BLaER1 (cell line): ENCODE results near the gene SCNM1.
"Not testable (repeated sequence)": the region's sequence is repeated elsewhere in the genome, so short reads cannot be mapped to it uniquely, and the experiment has no call there.

ENCODE experiments used
- H3K27ac ChIP-seq: shearing (Covaris generic); formaldehyde crosslinking; 2 replicates; pipeline ENCODE4 v1.8.1; 2022
- H3K27me3 ChIP-seq: shearing (Covaris generic); formaldehyde crosslinking; 2 replicates; pipeline ENCODE4 v1.8.1; 2022
- H3K36me3 ChIP-seq: shearing (Covaris generic); formaldehyde crosslinking; 2 replicates; pipeline ENCODE4 v1.8.1; 2022
- H3K4me1 ChIP-seq: shearing (Covaris generic); formaldehyde crosslinking; 2 replicates; pipeline ENCODE4 v1.8.1; 2022
- H3K4me2 ChIP-seq: shearing (Covaris generic); formaldehyde crosslinking; 2 replicates; pipeline ENCODE4 v1.8.1; 2022
- H3K4me3 ChIP-seq: shearing (Covaris generic); formaldehyde crosslinking; 2 replicates; pipeline ENCODE4 v1.8.1; 2022
- H3K9ac ChIP-seq: shearing (Covaris generic); formaldehyde crosslinking; 2 replicates; pipeline ENCODE4 v1.8.1; 2022
- H3K9me3 ChIP-seq: shearing (Covaris generic); formaldehyde crosslinking; 2 replicates; pipeline ENCODE4 v1.8.1; 2022
- H4K20me1 ChIP-seq: shearing (Covaris generic); formaldehyde crosslinking; 2 replicates; pipeline ENCODE4 v1.8.1; 2022
- Cebpa-rat ChIP-seq: shearing (Covaris generic); IDR thresholded peaks from 2 replicates; pipeline ENCODE4 v1.8.1; 2022

SCNM1 gene

GRCh38 chr1:151189637-151190445 is 23.9 kb downstream of the SCNM1 start, which contains the start of gene VPS72:
TSS of gene VPS72 (minus strand) at chr1:151190197. CDS start at chr1:151190121, 76 bp downstream.
- peak within 1 kb of the TSS; percentile 93 for H3K9ac ChIP-seq
- no peaks in the 10 kb centered on the region for H4K20me1 ChIP-seq
- H3K27ac ChIP-seq, result peak within 1 kb of the TSS; percentile 93
- H3K4me1 ChIP-seq, result peaks cover 24% of the 10 kb centered on the region
- H3K9me3 ChIP-seq, result no peaks in the 10 kb centered on the region
- no peaks in the 10 kb centered on the region for H3K27me3 ChIP-seq
- peak within 1 kb of the TSS; percentile 84 for H3K4me3 ChIP-seq
- peak within 1 kb of the TSS; percentile 95 for H3K4me2 ChIP-seq
- H3K36me3 ChIP-seq, result peaks cover 24% of the 10 kb centered on the region
- TF ChIP-seq Cebpa-rat, result no peak

GRCh38 chr1:151192047-151192446 is 26.1 kb downstream of the SCNM1 start:
- Histone ChIP-seq H3K9me3 (no peaks in the 10 kb centered on the region), H3K4me1 (peaks cover 31% of the 10 kb centered on the region), H3K4me3 (no peak overlapping the region), H3K4me2 (no peak overlapping the region), H3K27ac (no peak overlapping the region), H3K9ac (no peak overlapping the region), H3K27me3 (no peaks in the 10 kb centered on the region), H4K20me1 (no peaks in the 10 kb centered on the region), H3K36me3 (peaks cover 2% of the 10 kb centered on the region)
- TF ChIP-seq Cebpa-rat, result no peak

GRCh38 chr1:151193304-151193703 is 27.4 kb downstream of the SCNM1 start:
- no peak for TF ChIP-seq Cebpa-rat
- H3K27me3 ChIP-seq, result no peaks in the 10 kb centered on the region
- no peaks in the 10 kb centered on the region for H4K20me1 ChIP-seq
- H3K4me3 ChIP-seq, result no peak overlapping the region
- no peak overlapping the region for H3K4me2 ChIP-seq
- H3K9me3 ChIP-seq, result no peaks in the 10 kb centered on the region
- H3K4me1 ChIP-seq, result peaks cover 28% of the 10 kb centered on the region
- H3K9ac ChIP-seq, result no peak overlapping the region
- H3K36me3 ChIP-seq, result no peaks in the 10 kb centered on the region
- no peak overlapping the region for H3K27ac ChIP-seq

GRCh38 chr1:151193856-151194255 is 27.9 kb downstream of the SCNM1 start:
- no peaks in the 10 kb centered on the region for H4K20me1 ChIP-seq
- no peaks in the 10 kb centered on the region for H3K9me3 ChIP-seq
- no peaks in the 10 kb centered on the region for H3K36me3 ChIP-seq
- H3K4me2 ChIP-seq, result no peak overlapping the region
- peaks cover 22% of the 10 kb centered on the region for H3K4me1 ChIP-seq
- no peak overlapping the region for H3K9ac ChIP-seq
- no peak overlapping the region for H3K4me3 ChIP-seq
- no peak overlapping the region for H3K27ac ChIP-seq
- TF ChIP-seq Cebpa-rat, result no peak
- H3K27me3 ChIP-seq, result no peaks in the 10 kb centered on the region

GRCh38 chr1:151194894-151195594 is 29.1 kb downstream of the SCNM1 start:
- not testable (repeated sequence) for H3K4me3 ChIP-seq, H3K27ac ChIP-seq, H4K20me1 ChIP-seq, H3K9me3 ChIP-seq, H3K4me2 ChIP-seq, H3K36me3 ChIP-seq, H3K9ac ChIP-seq, H3K27me3 ChIP-seq
- H3K4me1 ChIP-seq, result peaks cover 25% of the 10 kb centered on the region

- Histone ChIP-seq H3K9ac (no peak overlapping the region), H3K4me3 (no peak overlapping the region), H3K27ac (no peak overlapping the region), H3K27me3 (no peaks in the 10 kb centered on the region), H3K4me1 (peaks cover 31% of the 10 kb centered on the region), H3K4me2 (no peak overlapping the region), H3K36me3 (0 out of 2 replicates have a peak, but pooled peaks cover 5% of the 10 kb centered on the region), H4K20me1 (peaks cover 19% of the 10 kb centered on the region), H3K9me3 (no peaks in the 10 kb centered on the region)
- no peak for TF ChIP-seq Cebpa-rat
These were observed 30.4 kb downstream of the SCNM1 start for GRCh38 chr1:151196292-151196800.

- Histone ChIP-seq H3K9ac (peak overlapping the region; percentile 89), H3K9me3 (no peaks in the 10 kb centered on the region), H3K27me3 (no peaks in the 10 kb centered on the region), H3K4me3 (peak overlapping the region; percentile 83), H3K27ac (peak overlapping the region; percentile 31; the same call in 1 of the 2 replicates), H3K4me1 (peaks cover 44% of the 10 kb centered on the region), H4K20me1 (peaks cover 34% of the 10 kb centered on the region), H3K36me3 (peaks cover 17% of the 10 kb centered on the region), H3K4me2 (peak overlapping the region; percentile 83)
- no peak for TF ChIP-seq Cebpa-rat
These were observed 31.9 kb downstream of the SCNM1 start for GRCh38 chr1:151197863-151198253.

GRCh38 chr1:151198254-151199127 is 32.5 kb downstream of the SCNM1 start, which contains the start of gene PIP5K1A:
TSS of gene PIP5K1A (plus strand) at chr1:151198552. CDS start at chr1:151198997, 445 bp downstream.
- peak within 1 kb of the TSS; percentile 83 for H3K4me2 ChIP-seq
- TF ChIP-seq Cebpa-rat, result no peak
- H3K36me3 ChIP-seq, result peaks cover 23% of the 10 kb centered on the region
- peak within 1 kb of the TSS; percentile 89 for H3K9ac ChIP-seq
- no peaks in the 10 kb centered on the region for H3K9me3 ChIP-seq
- H3K27ac ChIP-seq, result peak within 1 kb of the TSS; percentile 93
- H3K4me3 ChIP-seq, result peak within 1 kb of the TSS; percentile 83
- no peaks in the 10 kb centered on the region for H3K27me3 ChIP-seq
- peaks cover 40% of the 10 kb centered on the region for H4K20me1 ChIP-seq
- peaks cover 44% of the 10 kb centered on the region for H3K4me1 ChIP-seq

- peak overlapping the region; percentile 89 for H3K9ac ChIP-seq
- H3K9me3 ChIP-seq, result no peaks in the 10 kb centered on the region
- H4K20me1 ChIP-seq, result peaks cover 55% of the 10 kb centered on the region
- peak overlapping the region; percentile 83 for H3K4me2 ChIP-seq
- peak overlapping the region; percentile 83 for H3K4me3 ChIP-seq
- H3K4me1 ChIP-seq, result peaks cover 49% of the 10 kb centered on the region
- no peaks in the 10 kb centered on the region for H3K27me3 ChIP-seq
- H3K36me3 ChIP-seq, result peaks cover 37% of the 10 kb centered on the region
- TF ChIP-seq Cebpa-rat, result no peak
- no peak overlapping the region for H3K27ac ChIP-seq
These were observed 34.1 kb downstream of the SCNM1 start for GRCh38 chr1:151199873-151200581.

GRCh38 chr1:151205381-151205965 is 39.5 kb downstream of the SCNM1 start:
- H3K9me3 ChIP-seq, H3K9ac ChIP-seq, H3K4me3 ChIP-seq, H3K27me3 ChIP-seq, H3K27ac ChIP-seq, H3K4me2 ChIP-seq: not testable (repeated sequence)
- H3K4me1 ChIP-seq, result peaks cover 27% of the 10 kb centered on the region
- H3K36me3 ChIP-seq, result peaks cover 89% of the 10 kb centered on the region
- H4K20me1 ChIP-seq, result peaks cover 100% of the 10 kb centered on the region
